Activated CD4-positive, alpha-beta T cell treated with anti-CD3 and anti-CD28 coated beads, Interleukin-2, Interleukin-4, amounts not matched to agents 100 ng/mL and 50 ng/mL, durations not matched to agents 16 hours and 8 hours (primary cell): ENCODE data around the gene CADPS.

ENCODE experiments used
- DNase-seq: peaks from one replicate; pipeline ENCODE4 v3.0.0-alpha.2; 2020; ENCODE audit warnings: low spot score

Gene CADPS

DNA sequence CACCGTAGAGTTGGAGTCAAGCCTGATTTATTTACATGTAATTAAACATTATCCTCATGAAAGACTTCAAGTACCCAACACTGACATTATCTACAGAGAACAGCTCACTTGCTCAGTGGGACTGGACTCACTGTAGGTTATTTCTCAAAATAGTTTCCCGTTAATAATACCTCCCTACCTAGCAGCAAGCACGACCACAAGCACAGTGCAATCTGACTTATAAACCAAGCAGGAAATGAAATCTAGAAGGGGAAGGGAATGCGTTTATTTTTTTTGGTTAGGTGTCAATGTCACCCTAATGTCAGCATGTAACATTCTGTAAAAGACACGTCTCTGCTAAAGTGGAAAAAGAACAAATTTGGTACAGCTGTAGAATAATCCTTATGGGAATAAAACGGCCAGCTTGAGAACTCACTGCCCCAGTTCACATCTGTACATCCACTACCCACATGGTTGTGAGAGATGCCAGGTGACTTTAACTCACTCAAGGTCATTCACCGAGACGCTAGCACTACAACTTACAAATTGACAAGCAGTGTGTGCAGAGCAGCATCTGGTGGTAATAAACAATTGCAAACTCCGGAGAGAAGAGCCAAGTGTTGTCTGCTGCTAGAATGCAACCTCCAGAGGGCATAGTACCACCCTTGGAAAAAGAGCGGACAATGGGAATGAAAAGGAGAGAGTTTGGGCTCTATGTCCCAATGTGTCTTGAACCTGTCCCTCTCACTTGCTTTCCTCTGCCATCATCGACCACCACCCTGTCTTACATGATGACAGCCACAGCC, 242.5 kb downstream of the CADPS start:
- no peak for DNase-seq

DNA sequence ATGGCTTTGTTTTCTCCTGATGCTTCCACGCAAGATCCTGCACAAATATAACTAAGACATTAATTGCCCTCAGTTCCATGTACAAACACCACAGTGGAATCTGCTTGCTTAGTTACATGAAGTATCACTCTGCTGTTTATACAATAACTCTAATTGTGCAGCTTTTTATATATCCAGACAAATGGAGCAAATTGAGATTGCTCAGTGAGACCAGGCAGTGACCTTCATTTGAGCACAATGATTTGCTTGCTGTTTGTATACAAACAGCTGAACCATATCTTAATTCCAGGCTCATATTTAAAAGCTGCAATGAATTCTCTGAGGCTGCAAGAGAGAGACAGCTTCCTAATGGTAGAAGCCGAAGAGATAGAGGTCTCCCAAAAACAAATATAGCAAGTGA, 243.7 kb downstream of the CADPS start:
- no peak for DNase-seq

- DNase-seq: no peak
These were observed 244.6 kb downstream of the CADPS start for GRCh38 chr3:62630664-62631063.

DNA sequence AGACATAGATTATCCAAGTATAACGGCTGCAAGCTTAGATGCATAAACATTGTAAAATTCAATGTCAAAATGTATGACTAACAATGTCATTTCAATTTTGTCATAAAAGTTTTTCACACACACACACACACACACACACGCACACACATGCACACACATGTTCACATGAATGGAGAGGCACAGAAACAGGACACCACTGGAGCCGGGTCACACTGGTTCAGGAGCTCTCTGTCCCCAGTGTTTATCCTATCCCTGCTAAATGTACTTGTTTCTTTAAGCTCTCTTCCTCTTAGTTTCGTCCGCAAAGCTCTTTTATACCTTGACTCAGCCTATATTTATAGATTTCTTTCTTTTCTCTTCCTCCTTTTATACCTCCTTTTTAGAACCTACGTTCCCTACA, 249.9 kb downstream of the CADPS start:
- DNase-seq: no peak

DNA sequence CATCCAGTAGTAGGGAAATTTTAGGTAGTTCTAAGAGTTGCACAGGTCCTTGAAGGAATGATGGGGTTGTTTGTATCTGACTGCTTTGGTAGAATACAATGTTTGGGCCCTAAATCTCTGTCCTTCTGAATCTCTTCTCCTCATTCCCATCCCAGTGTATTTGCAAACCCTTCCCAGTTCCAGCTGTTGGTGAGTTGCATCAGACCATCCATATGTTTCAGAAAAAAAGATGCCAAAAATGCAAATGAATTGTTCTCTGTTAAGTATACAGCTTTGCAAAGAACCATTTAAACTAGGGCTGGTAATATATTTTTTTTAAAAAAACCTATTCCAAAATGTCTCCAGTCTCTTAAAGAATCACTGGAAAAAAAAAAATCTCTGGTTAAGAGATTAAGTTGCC, 251.0 kb downstream of the CADPS start:
- DNase-seq: no peak

- peak; percentile 36 for DNase-seq
These were observed 252.6 kb downstream of the CADPS start for GRCh38 chr3:62622553-62623174.

GRCh38 chr3:62621925-62622324, 253.3 kb downstream of the CADPS start:
- DNase-seq: no peak

DNA sequence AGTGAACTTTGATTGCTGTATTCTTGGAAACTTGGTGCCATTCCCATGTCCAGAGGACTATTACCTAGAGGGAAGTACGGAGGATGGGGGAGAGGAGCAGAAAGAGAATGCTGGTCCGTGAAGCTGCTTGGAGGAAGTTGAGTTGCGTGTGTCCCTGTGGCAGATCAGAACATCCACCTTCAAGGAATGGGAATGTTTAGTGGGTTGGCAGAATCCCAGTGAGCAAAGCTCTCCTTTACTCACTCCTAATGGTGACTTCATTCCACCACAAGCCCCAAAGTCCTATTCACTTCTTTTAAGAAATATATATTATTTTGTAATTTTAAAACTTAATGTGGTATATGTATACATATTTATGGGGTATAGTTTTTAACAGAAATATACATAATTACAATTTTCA, 254.0 kb downstream of the CADPS start:
- DNase-seq: no peak

GRCh38 chr3:62615258-62615849, 259.9 kb downstream of the CADPS start:
- DNase-seq: no peak

DNA sequence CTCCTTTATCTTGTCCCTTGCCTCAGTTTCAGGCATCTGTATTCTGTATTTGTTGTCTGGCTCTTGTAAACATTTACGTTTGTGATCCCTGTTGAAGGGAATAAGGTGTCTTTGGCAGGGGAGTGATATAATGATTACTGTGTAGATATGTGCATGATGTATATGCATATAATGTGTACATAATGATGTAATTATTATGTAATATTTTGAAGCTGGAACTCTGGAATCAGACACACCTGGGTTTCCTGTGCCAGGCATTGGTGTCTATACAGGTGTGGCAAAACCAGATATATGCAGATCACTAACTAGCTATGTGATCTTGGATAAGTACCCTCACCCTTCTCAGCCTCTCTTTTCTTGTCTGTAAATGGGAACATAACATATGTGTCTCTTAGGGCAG, 260.7 kb downstream of the CADPS start:
- no peak for DNase-seq

DNA sequence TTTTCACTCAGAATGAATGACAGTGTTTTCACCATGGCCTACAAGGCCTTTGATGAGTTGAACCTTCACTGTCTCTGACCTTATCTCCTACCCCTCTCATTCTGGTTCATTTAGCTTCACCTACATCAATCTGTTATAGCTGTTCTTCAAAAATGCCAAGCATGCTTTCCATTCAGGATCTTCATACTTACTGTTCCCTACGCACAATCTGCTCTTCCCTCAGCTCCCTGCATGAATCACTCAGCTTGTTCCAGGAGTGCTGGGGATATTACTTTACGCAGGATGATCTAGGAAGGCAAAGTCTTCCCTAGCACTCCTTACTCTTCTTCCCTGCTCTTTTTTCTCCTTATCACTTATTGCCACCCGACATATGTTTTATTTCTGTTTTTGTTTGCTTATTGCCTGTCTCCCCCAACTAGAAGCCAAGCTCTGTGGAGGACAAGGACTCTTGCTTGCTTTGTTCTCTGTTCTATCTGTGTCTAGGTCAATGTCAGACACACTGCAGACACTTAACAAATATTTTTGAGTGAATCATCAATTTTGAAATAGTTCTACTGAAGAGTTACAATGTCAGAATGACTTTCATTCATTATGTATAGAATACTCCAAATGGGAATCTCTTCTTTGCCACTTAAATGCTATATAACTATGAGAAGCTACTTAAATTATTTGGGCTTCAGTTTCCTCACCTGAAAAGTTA, 263.5 kb downstream of the CADPS start:
- no peak for DNase-seq

DNA sequence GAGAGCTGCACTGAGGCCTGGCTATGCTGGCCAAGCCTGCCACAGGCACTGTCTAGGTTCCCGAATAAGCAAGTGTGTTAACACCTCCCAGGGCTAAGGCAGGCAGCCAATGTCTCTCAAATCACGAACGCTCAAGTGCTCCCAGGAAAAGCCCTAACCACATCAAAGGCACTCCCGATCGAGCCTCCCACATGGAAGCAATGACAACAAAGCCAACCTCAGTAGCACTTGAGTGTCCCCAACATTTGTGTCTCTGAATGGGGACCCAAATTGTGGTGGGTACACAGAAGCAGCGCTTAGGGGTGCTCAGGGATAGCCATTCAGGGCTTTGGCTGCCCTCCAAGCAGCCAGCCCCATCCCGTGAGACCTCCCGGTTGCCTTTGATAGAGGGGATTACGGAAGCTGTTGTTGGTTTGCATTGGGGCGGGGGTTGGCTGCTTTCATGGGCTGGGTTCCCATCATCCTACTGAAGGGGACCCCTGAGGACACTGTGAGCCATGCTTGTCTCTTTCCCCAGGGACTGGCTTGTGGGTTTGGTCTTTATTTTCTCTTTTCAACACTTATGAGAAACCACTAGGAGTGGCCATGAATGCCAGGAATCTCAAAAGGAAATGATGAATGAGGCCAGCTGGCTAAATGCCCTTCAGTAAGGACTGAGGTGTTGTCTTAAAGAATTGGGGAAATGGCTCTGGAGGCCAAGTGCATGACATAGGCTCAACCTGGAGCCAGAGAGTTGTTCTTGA, 267.8 kb downstream of the CADPS start:
- DNase-seq: no peak

- no peak for DNase-seq
These were observed 269.7 kb downstream of the CADPS start for GRCh38 chr3:62605413-62606068.

DNA sequence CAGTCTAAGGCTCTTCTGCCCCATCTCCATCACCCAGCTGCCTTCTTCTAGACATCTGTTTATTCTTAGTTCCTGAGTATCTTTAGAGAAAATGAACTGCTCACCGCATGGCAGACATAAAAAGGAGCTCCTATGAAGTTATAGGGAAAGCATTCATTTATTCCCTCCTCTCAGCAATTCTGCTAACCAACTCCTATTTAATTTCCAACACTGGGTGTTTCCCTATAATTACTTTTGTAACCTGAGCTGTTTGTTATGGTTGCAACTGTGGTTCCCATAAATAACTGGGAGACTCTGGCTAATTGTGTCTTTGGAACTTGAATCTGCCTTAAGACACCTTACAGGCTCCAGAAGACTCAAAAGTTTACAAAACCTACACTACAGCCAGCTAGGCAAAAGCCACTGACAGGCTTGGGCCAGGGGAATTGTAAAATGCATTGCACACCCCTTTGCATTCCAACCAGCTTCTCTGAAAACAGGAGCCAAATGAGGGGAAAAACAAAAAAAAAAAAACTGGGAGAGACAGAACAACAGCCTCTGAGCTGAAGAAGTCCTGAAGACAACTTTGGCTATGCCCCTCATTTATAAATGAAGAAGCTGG, 270.4 kb downstream of the CADPS start:
- no peak for DNase-seq

GRCh38 chr3:62604298-62604697, 270.9 kb downstream of the CADPS start:
- no peak for DNase-seq

GRCh38 chr3:62602987-62603386, 272.2 kb downstream of the CADPS start:
- no peak for DNase-seq

DNA sequence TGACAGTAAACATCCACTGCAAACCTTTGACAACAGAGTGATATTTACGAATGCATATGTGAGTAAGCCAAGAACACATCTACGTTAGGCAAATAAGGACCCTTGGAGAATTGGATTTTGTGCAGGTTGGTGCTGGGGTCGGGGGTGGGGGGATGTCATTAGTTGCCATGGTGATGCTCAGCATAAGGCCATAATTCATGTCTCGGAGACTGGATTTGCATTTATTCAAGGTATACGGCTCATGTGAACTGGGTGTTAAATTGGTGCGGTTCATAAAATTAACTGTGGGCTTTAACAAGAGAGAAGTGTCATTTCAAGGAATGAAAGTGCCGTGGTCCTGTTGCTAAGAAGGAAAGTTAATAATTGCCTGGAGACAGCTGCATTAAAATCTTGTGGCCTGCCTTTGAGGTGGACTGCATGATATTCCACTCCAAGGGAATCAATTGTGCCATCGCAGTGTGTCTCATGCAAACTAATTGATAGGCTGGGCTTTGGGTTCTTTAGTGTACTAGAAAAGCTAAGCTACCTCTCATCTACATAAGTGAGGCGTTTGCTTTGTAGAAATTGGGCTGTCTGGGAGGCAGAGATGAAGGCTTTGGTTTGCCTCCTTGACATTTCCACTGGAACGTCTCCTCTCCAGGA, 273.0 kb downstream of the CADPS start:
- no peak for DNase-seq

- DNase-seq: no peak
These were observed 273.8 kb downstream of the CADPS start for GRCh38 chr3:62601238-62602070.

GRCh38 chr3:62600033-62600432, 275.2 kb downstream of the CADPS start:
- no peak for DNase-seq

GRCh38 chr3:62597491-62597890, 277.7 kb downstream of the CADPS start:
- DNase-seq: no peak
